Measurements from ENCODE around the gene CEACAM18.

CEACAM18 gene

DNA sequence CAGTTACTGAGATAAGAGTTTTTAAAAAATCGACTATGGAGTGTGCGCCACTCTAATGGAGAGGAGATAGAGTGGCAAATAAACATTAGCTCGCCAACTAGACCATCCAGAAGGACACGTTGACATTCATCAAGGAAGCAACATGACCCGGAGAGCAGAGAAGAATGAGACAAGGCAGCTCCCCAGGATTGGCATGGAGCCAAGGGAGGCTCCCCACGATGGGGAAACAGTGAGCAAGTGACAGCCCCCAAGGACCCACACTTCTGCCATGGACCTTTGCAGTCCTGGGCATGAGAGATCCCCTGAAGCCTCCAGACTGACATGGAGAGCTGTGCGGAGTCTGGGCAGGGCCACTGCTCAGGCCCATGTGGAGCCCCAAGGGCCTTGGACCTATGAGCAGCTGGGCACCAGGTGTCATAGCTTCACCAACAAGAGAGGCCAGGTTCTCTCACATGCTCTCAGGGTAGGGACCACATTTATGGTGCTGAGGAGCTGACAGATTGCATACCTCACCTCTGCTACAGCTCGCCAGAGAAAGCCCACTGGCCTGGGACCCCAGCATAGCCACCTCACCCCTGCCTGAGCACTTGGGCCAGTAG is 46.4 kb downstream of the CEACAM18 start:
- DNase-seq (ENCODE audit: extremely low read depth, low read depth): no peak
- TF ChIP-seq, protein P1, sequence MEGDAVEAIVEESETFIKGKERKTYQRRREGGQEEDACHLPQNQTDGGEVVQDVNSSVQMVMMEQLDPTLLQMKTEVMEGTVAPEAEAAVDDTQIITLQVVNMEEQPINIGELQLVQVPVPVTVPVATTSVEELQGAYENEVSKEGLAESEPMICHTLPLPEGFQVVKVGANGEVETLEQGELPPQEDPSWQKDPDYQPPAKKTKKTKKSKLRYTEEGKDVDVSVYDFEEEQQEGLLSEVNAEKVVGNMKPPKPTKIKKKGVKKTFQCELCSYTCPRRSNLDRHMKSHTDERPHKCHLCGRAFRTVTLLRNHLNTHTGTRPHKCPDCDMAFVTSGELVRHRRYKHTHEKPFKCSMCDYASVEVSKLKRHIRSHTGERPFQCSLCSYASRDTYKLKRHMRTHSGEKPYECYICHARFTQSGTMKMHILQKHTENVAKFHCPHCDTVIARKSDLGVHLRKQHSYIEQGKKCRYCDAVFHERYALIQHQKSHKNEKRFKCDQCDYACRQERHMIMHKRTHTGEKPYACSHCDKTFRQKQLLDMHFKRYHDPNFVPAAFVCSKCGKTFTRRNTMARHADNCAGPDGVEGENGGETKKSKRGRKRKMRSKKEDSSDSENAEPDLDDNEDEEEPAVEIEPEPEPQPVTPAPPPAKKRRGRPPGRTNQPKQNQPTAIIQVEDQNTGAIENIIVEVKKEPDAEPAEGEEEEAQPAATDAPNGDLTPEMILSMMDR (IDR thresholded peaks at IDR 0.05; ENCODE audit: low read depth, low read length): no peak

- TF ChIP-seq, protein P1 (IDR thresholded peaks at IDR 0.05; ENCODE audit: low read depth, low read length): no peak
- no peak for DNase-seq (ENCODE audit: extremely low read depth, low read depth)
Measured at GRCh38 chr19:51525651-51526050, 47.3 kb downstream of the CEACAM18 start.

DNA sequence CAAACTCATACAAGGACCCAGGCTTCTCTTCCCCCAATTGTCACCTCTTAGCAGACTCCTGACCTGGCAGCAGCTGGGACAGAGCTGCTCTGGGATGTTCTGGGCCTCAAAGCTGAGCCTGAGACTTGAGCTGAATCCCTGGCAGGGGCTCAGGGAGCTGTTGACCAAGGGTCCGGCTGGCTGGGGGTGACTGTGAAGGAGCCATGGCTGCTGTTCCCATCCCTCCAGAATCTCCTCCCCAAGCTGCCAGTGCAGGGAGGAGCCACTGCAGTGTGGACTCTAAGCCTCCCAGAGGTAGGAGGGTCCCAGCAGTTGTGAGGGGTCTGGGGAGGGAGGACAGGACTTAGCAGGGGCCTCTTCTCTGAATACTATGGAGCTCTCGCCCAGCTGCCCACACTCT is 51.0 kb downstream of the CEACAM18 start:
- TF ChIP-seq, protein P1 (IDR thresholded peaks at IDR 0.05; ENCODE audit: low read depth, low read length): no peak
- DNase-seq (ENCODE audit: extremely low read depth, low read depth): no peak

GRCh38 chr19:51530616-51531015 is 52.3 kb downstream of the CEACAM18 start:
- no peak for DNase-seq (ENCODE audit: extremely low read depth, low read depth)
- TF ChIP-seq, protein P1 (IDR thresholded peaks at IDR 0.05; ENCODE audit: low read depth, low read length): no peak

DNA sequence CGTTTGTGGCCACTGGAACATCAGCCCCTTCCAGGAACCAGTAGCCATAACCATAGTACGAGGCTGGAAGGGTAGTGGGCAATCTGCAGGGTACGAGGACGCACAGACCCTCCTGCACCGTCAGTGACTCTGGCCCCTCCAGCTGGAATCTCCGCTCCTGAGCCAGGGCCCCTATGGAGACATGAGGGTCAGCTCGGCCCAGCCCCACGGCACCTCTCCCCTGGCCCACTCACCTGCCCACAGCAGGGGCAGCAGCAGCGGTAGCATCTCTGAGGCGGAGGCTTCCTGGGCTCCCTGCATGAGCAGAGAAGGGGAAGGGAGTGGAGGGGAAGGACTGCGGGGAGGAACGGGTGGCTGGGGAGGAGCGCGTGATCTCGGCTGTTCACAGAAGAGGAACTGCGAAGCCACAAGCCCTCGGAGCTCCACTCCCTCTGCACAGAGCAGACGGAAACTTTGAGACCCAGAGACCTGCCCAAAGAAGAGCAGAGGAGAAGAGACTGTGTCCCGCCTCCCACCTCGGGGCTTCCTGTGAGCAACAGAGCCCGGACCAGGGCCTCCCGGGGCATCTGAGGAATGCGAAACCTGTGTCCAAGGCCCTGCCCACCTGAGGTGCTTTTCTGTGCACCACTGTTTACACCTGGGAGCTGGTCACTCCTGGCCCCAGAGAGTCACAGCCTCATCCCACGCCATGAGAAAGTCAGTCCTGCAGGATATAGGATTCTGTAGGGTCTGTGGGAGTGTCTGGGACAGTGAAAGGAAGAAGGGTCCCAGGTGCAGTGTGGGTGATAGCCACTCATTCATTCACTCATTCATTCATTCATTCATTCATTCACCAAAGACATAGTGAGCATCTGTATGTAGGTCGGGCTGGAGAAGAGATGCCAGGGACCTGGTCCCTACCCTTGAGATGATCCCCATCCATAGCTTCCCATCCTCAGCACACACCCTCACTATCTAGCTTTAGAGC is 53.3 kb downstream of the CEACAM18 start, which contains the start of gene SIGLEC6:
Gene SIGLEC6, minus strand, starts transcription at position 322 of the 967 bp plus-strand sequence. Its CDS starts 22 bp downstream, at position 300.
- DNase-seq (ENCODE audit: extremely low read depth, low read depth): no peak

DNA sequence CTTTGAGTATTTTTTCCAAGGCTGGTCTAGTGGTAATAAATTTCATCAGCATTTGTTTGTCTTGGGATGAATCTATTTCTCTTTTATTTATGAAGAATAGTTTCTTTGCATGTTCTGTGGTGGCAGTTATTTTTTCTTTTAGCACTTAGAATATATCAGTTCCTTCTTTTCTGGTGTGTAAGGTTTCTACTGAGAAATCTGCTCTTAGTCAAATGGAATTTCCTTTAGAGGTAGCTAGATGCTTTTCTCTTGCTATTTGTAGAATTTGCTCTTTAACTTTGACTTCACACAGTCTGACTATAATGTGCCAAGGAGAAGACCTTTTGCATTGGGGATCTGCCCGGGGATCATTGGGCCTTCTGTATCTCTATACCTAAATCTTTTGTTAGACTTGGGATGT is 57.2 kb downstream of the CEACAM18 start:
- TF ChIP-seq, protein P1 (IDR thresholded peaks at IDR 0.05; ENCODE audit: low read depth, low read length): no peak
- no peak for DNase-seq (ENCODE audit: extremely low read depth, low read depth)

More for the DNA sequence above, 53.3 kb downstream of the CEACAM18 start, which contains the start of gene SIGLEC6:
- TF ChIP-seq, protein P1 (IDR thresholded peaks at IDR 0.05; ENCODE audit: low read depth, low read length): no peak
